Measurements from ENCODE around the gene THAP6.

- TF ChIP-seq CTCF (IDR thresholded peaks at IDR 0.05 in 2 of 3, conservative IDR thresholded peaks at IDR 0.05 in 1 of 3; ENCODE audit: borderline replicate concordance in 1 of 3, insufficient read depth in 1 of 3, low read depth in 2 of 3, low read length in 2 of 3) (no peak), RAD21 (IDR thresholded peaks at IDR 0.05; ENCODE audit: low read depth) (no peak), JUND (IDR thresholded peaks at IDR 0.05) (no peak), POLR2A (IDR thresholded peaks at IDR 0.05; ENCODE audit: borderline replicate concordance, extremely low read depth, insufficient read depth, insufficient read length) (no peak), EZH2 (IDR thresholded peaks at IDR 0.05) (no peak), ZNF274 (IDR thresholded peaks at IDR 0.05; ENCODE audit: low read depth, low read length) (no peak), ZFX (IDR thresholded peaks at IDR 0.05) (no peak), YY1 (IDR thresholded peaks at IDR 0.05; ENCODE audit: extremely low read depth, insufficient replicate concordance, low read depth, low read length) (no peak), SRF (IDR thresholded peaks at IDR 0.05; ENCODE audit: low read depth) (no peak), ZBTB33 (IDR thresholded peaks at IDR 0.05; ENCODE audit: extremely low read depth, insufficient replicate concordance, low read length) (no peak), EZH2phosphoT487 (IDR thresholded peaks at IDR 0.05; ENCODE audit: borderline replicate concordance) (no peak), POLR2AphosphoS5 (IDR thresholded peaks at IDR 0.05; ENCODE audit: low read depth, low read length) (no peak)
Measured at GRCh38 chr4:75516144-75516543, 1.9 kb downstream of the THAP6 start.

Measured in HCT116 (cell line).